Measurements from ENCODE around the gene SLC2A14.

- no peak for TF ChIP-seq POLR2A (IDR thresholded peaks at IDR 0.05; ENCODE audit: low read depth, low read length)
- TF ChIP-seq POLR2AphosphoS5 (IDR thresholded peaks at IDR 0.05; ENCODE audit: low read depth, low read length): no peak
- TF ChIP-seq TAF1 (IDR thresholded peaks at IDR 0.05; ENCODE audit: borderline replicate concordance, low read depth, low read length): no peak
Measured at GRCh38 chr12:7787574-7788293, 85.0 kb downstream of the SLC2A14 start.

Data from GM12892 (cell line).